ENCODE results near the gene RNF44.
A peak's percentile ranks its signal among the peaks of the same experiment; 100 is the strongest.

RNF44 gene

DNA sequence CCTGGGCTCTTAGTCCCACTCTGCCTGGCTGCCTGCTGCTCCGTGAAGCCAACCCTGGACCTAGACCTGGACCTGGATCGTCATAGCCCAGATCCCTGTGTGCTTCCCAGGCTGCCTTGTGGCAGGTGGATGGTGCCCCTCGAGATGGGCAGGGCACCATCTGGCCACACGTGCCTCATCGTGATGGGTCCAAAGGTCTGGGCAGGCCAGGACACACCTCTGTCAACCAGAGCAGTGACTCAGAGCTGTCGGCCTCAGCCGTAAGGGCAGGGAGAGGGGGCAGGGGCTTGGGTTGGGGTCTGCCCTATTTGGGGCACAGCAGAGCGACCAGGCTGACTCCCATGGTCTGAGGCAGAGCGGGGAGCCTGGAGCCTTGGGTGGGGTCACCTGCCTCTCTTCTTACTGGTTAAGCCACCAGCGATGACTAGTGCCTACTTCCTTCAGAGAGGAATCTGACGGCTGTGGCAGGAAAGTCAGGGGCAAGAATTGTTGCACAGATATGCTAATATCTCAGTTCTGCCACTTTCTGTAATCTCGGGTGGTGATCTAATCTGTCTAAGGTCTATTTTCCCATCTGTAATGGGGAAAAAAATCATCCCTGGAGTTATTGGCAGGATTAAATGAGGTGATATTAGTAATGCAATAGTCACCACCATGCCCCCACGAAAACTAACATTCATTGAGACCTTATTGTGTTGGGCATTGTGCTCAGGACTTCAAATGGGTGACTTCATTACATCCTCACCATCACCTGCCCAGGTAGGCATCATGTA, 8.7 kb upstream of the RNF44 start:
- no peak overlapping the region for H3K27ac ChIP-seq (ENCODE audit: low read length)
- H3K4me1 ChIP-seq (ENCODE audit: insufficient read depth, low read length), result peaks cover 38% of the 10 kb centered on the region
- H3K27me3 ChIP-seq (ENCODE audit: insufficient read depth, low read length, poor library complexity), result peaks cover 8% of the 10 kb centered on the region
- H2AFZ ChIP-seq (ENCODE audit: low read depth, low read length), result no peak overlapping the region
- no peak for TF ChIP-seq EZH2 (IDR thresholded peaks at IDR 0.05; ENCODE audit: borderline replicate concordance, low read depth, low read length, severe bottlenecking)
- H3K36me3 ChIP-seq (ENCODE audit: insufficient read depth, low read length), result no peaks in the 10 kb centered on the region
- H3K9me3 ChIP-seq (ENCODE audit: insufficient read depth, low read length, severe bottlenecking), result no peaks in the 10 kb centered on the region
- ATAC-seq (ENCODE audit: insufficient read depth, low read depth) (no peak), DNase-seq (no peak)
- H3K9ac ChIP-seq (ENCODE audit: low read depth, low read length), result no peak overlapping the region
- no peaks in the 10 kb centered on the region for H4K20me1 ChIP-seq (ENCODE audit: insufficient read depth, low read length)
- H3K79me2 ChIP-seq (ENCODE audit: insufficient read depth, low read length), result 0 out of 2 replicates have a peak, but pooled peaks cover 2% of the 10 kb centered on the region
- no peak overlapping the region for H3K4me3 ChIP-seq (ENCODE audit: low read depth in 1 of 2, low read length in 2 of 2)
- no peak overlapping the region for H3K4me2 ChIP-seq (ENCODE audit: insufficient read depth, low read length)

DNA sequence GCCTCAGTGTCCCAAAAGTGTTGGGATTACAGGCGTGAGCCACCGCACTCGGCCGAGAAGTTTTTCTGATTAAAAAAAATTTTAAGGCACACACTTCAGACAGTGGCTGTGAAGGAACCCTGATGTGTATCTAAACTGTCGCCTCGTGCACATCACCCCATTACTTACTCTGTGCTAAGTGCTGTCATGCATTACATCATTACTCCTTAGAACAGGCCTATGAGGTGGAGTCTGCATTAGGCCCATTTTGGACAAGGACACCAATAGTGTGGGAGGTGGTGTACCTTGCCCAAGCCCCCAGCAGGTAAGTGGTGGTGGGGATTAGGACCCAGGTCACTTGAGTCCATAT, 8.2 kb upstream of the RNF44 start:
- no peaks in the 10 kb centered on the region for H3K36me3 ChIP-seq (ENCODE audit: insufficient read depth, low read length)
- H3K27ac ChIP-seq (ENCODE audit: low read length), result no peak overlapping the region
- DNase-seq, result no peak
- 0 out of 2 replicates have a peak, but pooled peaks cover 2% of the 10 kb centered on the region for H3K79me2 ChIP-seq (ENCODE audit: insufficient read depth, low read length)
- H4K20me1 ChIP-seq (ENCODE audit: insufficient read depth, low read length), result no peaks in the 10 kb centered on the region
- peaks cover 8% of the 10 kb centered on the region for H3K27me3 ChIP-seq (ENCODE audit: insufficient read depth, low read length, poor library complexity)
- H3K9ac ChIP-seq (ENCODE audit: low read depth, low read length), result no peak overlapping the region
- H3K9me3 ChIP-seq (ENCODE audit: insufficient read depth, low read length, severe bottlenecking), result no peaks in the 10 kb centered on the region
- no peak for TF ChIP-seq EZH2 (IDR thresholded peaks at IDR 0.05; ENCODE audit: borderline replicate concordance, low read depth, low read length, severe bottlenecking)
- TF ChIP-seq, protein P1, sequence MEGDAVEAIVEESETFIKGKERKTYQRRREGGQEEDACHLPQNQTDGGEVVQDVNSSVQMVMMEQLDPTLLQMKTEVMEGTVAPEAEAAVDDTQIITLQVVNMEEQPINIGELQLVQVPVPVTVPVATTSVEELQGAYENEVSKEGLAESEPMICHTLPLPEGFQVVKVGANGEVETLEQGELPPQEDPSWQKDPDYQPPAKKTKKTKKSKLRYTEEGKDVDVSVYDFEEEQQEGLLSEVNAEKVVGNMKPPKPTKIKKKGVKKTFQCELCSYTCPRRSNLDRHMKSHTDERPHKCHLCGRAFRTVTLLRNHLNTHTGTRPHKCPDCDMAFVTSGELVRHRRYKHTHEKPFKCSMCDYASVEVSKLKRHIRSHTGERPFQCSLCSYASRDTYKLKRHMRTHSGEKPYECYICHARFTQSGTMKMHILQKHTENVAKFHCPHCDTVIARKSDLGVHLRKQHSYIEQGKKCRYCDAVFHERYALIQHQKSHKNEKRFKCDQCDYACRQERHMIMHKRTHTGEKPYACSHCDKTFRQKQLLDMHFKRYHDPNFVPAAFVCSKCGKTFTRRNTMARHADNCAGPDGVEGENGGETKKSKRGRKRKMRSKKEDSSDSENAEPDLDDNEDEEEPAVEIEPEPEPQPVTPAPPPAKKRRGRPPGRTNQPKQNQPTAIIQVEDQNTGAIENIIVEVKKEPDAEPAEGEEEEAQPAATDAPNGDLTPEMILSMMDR (IDR thresholded peaks at IDR 0.05; ENCODE audit: borderline replicate concordance, extremely low read depth, low read length, poor library complexity, severe bottlenecking), result no peak
- H2AFZ ChIP-seq (ENCODE audit: low read depth, low read length), result no peak overlapping the region
- ATAC-seq (ENCODE audit: insufficient read depth, low read depth), result no peak
- no peak overlapping the region for H3K4me2 ChIP-seq (ENCODE audit: insufficient read depth, low read length)
- peaks cover 44% of the 10 kb centered on the region for H3K4me1 ChIP-seq (ENCODE audit: insufficient read depth, low read length)
- no peak overlapping the region for H3K4me3 ChIP-seq (ENCODE audit: low read depth in 1 of 2, low read length in 2 of 2)

DNA sequence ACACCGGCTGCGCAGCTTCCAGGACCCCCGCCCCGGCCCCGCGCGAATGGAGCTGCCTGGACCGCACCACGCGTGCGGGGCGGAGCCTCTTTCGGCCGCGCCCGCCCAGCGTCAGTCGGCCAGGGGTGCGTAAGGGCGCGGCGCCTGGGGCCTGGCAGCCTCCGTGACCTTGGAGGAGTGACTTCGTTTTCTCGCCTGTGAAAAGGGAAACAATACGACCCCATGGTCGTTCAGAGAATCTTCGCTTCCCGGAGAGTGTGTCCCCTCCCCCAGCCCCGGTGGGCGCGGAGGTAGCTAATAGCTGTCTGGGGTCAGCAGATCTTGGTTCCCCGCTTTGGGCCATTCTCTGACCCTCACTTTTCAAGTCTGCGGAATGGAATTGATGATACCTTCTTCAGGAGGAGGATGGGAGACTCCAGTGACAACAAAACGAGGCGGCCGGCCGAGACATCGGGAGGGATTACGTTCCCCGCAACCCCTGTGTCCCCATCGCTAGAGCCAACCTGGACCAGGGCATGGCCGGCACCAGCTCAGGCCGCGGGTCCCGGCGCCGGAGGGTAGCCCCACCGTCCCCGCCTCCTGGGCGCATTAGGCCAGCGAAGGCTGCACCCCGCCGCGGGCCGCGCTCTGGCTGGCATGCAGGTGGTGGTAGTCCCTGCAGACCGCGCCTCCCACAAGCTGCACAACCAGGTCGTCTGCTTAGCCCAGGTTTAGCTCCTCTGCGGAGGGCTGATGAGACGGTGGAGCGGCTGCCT, 6.4 kb upstream of the RNF44 start:
- Histone ChIP-seq H2AFZ (ENCODE audit: low read depth, low read length) (peak overlapping the region; percentile 97), H3K4me2 (ENCODE audit: insufficient read depth, low read length) (peak overlapping the region; percentile 89), H3K27me3 (ENCODE audit: insufficient read depth, low read length, poor library complexity) (peaks cover 8% of the 10 kb centered on the region), H3K79me2 (ENCODE audit: insufficient read depth, low read length) (0 out of 2 replicates have a peak, but pooled peaks cover 2% of the 10 kb centered on the region), H3K4me1 (ENCODE audit: insufficient read depth, low read length) (peaks cover 49% of the 10 kb centered on the region), H3K9ac (ENCODE audit: low read depth, low read length) (peak overlapping the region; percentile 70), H3K36me3 (ENCODE audit: insufficient read depth, low read length) (no peaks in the 10 kb centered on the region), H3K27ac (ENCODE audit: low read length) (peak overlapping the region; percentile 75), H4K20me1 (ENCODE audit: insufficient read depth, low read length) (no peaks in the 10 kb centered on the region), H3K4me3 (ENCODE audit: low read depth in 1 of 2, low read length in 2 of 2) (peak overlapping the region; percentile 65 to 84), H3K9me3 (ENCODE audit: insufficient read depth, low read length, severe bottlenecking) (no peaks in the 10 kb centered on the region)
- TF ChIP-seq, protein P1 (IDR thresholded peaks at IDR 0.05; ENCODE audit: borderline replicate concordance, extremely low read depth, low read length, poor library complexity, severe bottlenecking), result no peak
- TF ChIP-seq EZH2 (IDR thresholded peaks at IDR 0.05; ENCODE audit: borderline replicate concordance, low read depth, low read length, severe bottlenecking), result peak; percentile 66
- ATAC-seq (ENCODE audit: insufficient read depth, low read depth) (peak; percentile 71), DNase-seq (peak; percentile 70)
